HS-27A (cell line): ENCODE data around the gene SIGLEC1.

Experiments used
- DNase-seq: peaks from one replicate; pipeline ENCODE4 v3.0.0-alpha.2; 2012; ENCODE audit warnings: low read depth, missing footprints

The SIGLEC1 gene

GRCh38 chr20:3679749-3680700 is 32.4 kb downstream of the SIGLEC1 start:
- no peak for DNase-seq

- no peak for DNase-seq
Observed at GRCh38 chr20:3678856-3679720, 33.3 kb downstream of the SIGLEC1 start.

GRCh38 chr20:3678198-3678597 is 34.2 kb downstream of the SIGLEC1 start:
- DNase-seq, result no peak

- DNase-seq, result no peak
Observed at GRCh38 chr20:3677733-3678132, 34.7 kb downstream of the SIGLEC1 start.

- DNase-seq, result no peak
Observed at GRCh38 chr20:3674995-3675900, 37.2 kb downstream of the SIGLEC1 start.

GRCh38 chr20:3674447-3674846 is 38.0 kb downstream of the SIGLEC1 start:
- no peak for DNase-seq

GRCh38 chr20:3673221-3674070 is 39.0 kb downstream of the SIGLEC1 start:
- no peak for DNase-seq

- DNase-seq, result no peak
Observed at GRCh38 chr20:3672547-3673171, 39.7 kb downstream of the SIGLEC1 start.

- no peak for DNase-seq
Observed at GRCh38 chr20:3671986-3672546, 40.3 kb downstream of the SIGLEC1 start.

- DNase-seq, result no peak
Observed at GRCh38 chr20:3670945-3671344, 41.5 kb downstream of the SIGLEC1 start.

GRCh38 chr20:3670511-3670910 is 41.9 kb downstream of the SIGLEC1 start:
- DNase-seq, result no peak

GRCh38 chr20:3669710-3670367 is 42.6 kb downstream of the SIGLEC1 start:
- no peak for DNase-seq

GRCh38 chr20:3667434-3668037 is 44.9 kb downstream of the SIGLEC1 start:
- no peak for DNase-seq

- DNase-seq, result no peak
Observed at GRCh38 chr20:3663858-3664257, 48.5 kb downstream of the SIGLEC1 start.

GRCh38 chr20:3663031-3663701 is 49.2 kb downstream of the SIGLEC1 start, which contains the start of gene GFRA4:
TSS of gene GFRA4 (minus strand) at chr20:3663399. CDS start at chr20:3663399, 0 bp downstream.
- DNase-seq, result no peak
